K562 (cell line): ENCODE data around the gene BPHL. TPM values are rescaled to one million over a fixed set of nuclear protein-coding genes. Genes with fewer than 3 reads are reported as not detected.

ENCODE experiments used
- GABPB2 ChIP-seq: fragments of 250-450 bp; sonication (Bioruptor Pico); conservative IDR thresholded peaks from 2 replicates; pipeline ENCODE4 v1.5.1; 2021; ENCODE audit warnings: mild to moderate bottlenecking
- HDAC3 ChIP-seq: fragments of 450-650 bp; IDR thresholded peaks from 2 replicates; pipeline ENCODE4 v1.6.1; 2018; ENCODE audit warnings: borderline replicate concordance, mild to moderate bottlenecking, moderate library complexity; ENCODE audit not compliant: partially characterized antibody
- JUNB ChIP-seq: fragments of 450-650 bp; formaldehyde crosslinking; conservative IDR thresholded peaks from 2 replicates; pipeline ENCODE4 v1.4.0; 2020; ENCODE audit warnings: mild to moderate bottlenecking
- KDM5B ChIP-seq: fragments of 200-600 bp; sonication (generic); IDR thresholded peaks from 2 replicates; pipeline ENCODE4 v1.6.1; 2012; ENCODE audit warnings: low read depth, mild to moderate bottlenecking, moderate library complexity, low read length, control low read depth, inconsistent platforms; ENCODE audit not compliant: insufficient replicate concordance
- MAFK ChIP-seq: IDR thresholded peaks from 2 replicates; pipeline ENCODE4 v1.6.1; 2011; ENCODE audit warnings: low read length, improper control_type of control experiment
- MECOM ChIP-seq: fragments of 250-450 bp; sonication (Bioruptor Pico); IDR thresholded peaks from 2 replicates; pipeline ENCODE4 v1.8.0; 2022; ENCODE audit warnings: inconsistent platforms
- MEIS2 ChIP-seq: fragments of 450-650 bp; IDR thresholded peaks from 2 replicates; pipeline ENCODE4 v1.6.1; 2014; ENCODE audit warnings: mild to moderate bottlenecking; ENCODE audit not compliant: partially characterized antibody
- MTA1 ChIP-seq: fragments of 450-650 bp; IDR thresholded peaks from 2 replicates; pipeline ENCODE4 v1.6.1; 2017; ENCODE audit warnings: borderline replicate concordance
- MTA3 ChIP-seq: fragments of 450-650 bp; formaldehyde crosslinking; IDR thresholded peaks from 2 replicates; pipeline ENCODE4 v1.6.1; 2017; ENCODE audit warnings: mild to moderate bottlenecking, borderline replicate concordance
- PHB2 ChIP-seq: fragments of 450-650 bp; IDR thresholded peaks from 2 replicates; pipeline ENCODE4 v1.6.1; 2017; ENCODE audit warnings: low read depth
- POLR2B ChIP-seq: fragments of 450-650 bp; IDR thresholded peaks from 2 replicates; pipeline ENCODE4 v1.6.1; 2018; ENCODE audit warnings: low read depth; ENCODE audit not compliant: partially characterized antibody
- SMARCA4 ChIP-seq: fragments of 450-650 bp; IDR thresholded peaks from 2 replicates; pipeline ENCODE4 v1.6.1; 2016
- SRF ChIP-seq, 2 experiments: fragments of 250-450, 450-650 bp in 1 of 2; sonication (Bioruptor Pico) in 1 of 2; sonication (generic) in 1 of 2; formaldehyde crosslinking; IDR thresholded peaks; 2 replicates each; pipeline versions ENCODE4 v1.5.0 to v1.5.1; 2020 to 2022; ENCODE audit warnings: mild to moderate bottlenecking in 1 of 2, missing genetic modification reagents in 1 of 2
- ZNF133 ChIP-seq: fragments of 250-450 bp; sonication (Bioruptor Pico); IDR thresholded peaks from 2 replicates; pipeline ENCODE4 v1.4.0; 2020; ENCODE audit warnings: mild to moderate bottlenecking
- polyA plus RNA-seq, 8 experiments: library from polyadenylated mRNA; depleted of rRNA in 4 of 8; stranded (reverse) in 5 of 8; unstranded in 3 of 8; fragments of >200 nt; fragmentation: Nextera tagmentation in 2 of 8; fragmentation: Illumina TruSeq in 1 of 8; extraction: Ambion mirVana in 2 of 8; extraction: Trizol in 1 of 8; gene quantifications; 2 replicates each; pipeline versions ENCODE4 v1.2.1 to v1.2.3, GENCODE V29; 2011 to 2014; ENCODE audit warnings: inconsistent platforms in 1 of 8, missing spikeins in 1 of 8
- total RNA-seq, 7 experiments: library from RNA; depleted of rRNA in 6 of 7; stranded (reverse); fragments of >200 nt in 6 of 7; fragmentation: Illumina TruSeq in 2 of 7; extraction: Trizol in 2 of 7; gene quantifications; 2 replicates each; pipeline versions ENCODE4 v1.2.1 to v1.2.3, GENCODE V29; 2011 to 2021; ENCODE audit warnings: low replicate concordance in 1 of 7
- TF ChIP-seq, protein P1 (sequence below): fragments of 250-450 bp; sonication (Bioruptor Pico); IDR thresholded peaks from 2 replicates; pipeline ENCODE4 v1.8.0; 2022; ENCODE audit warnings: moderate library complexity, mild to moderate bottlenecking, inconsistent platforms
- TF ChIP-seq, protein P2 (sequence below): sonication (generic); formaldehyde crosslinking; IDR thresholded peaks from 2 replicates; pipeline ENCODE4 v1.8.0; 2023; ENCODE audit warnings: mild to moderate bottlenecking, missing genetic modification reagents
- TF ChIP-seq, protein P3 (sequence below), 2 experiments: fragments of 450-650 bp in 1 of 2; sonication (generic) in 1 of 2; formaldehyde crosslinking in 1 of 2; IDR thresholded peaks in 1 of 2; conservative IDR thresholded peaks in 1 of 2; 2 replicates each; pipeline versions ENCODE4 v1.6.1 to v1.8.1; 2016 to 2023; ENCODE audit warnings: mild to moderate bottlenecking in 2 of 2, moderate library complexity in 2 of 2, inconsistent platforms in 1 of 2, missing genetic modification reagents in 1 of 2
- TF ChIP-seq, protein P4 (sequence below): fragments of 250-450 bp; sonication (Bioruptor Pico); IDR thresholded peaks from 2 replicates; pipeline ENCODE4 v1.4.0; 2020
- TF ChIP-seq, protein P5 (sequence below): sonication (generic); IDR thresholded peaks from 2 replicates; pipeline ENCODE4 v1.6.1; 2016

Gene BPHL
- total and polyA plus RNA-seq, 9 of the 15 experiments (the other 6 are each of a cell fraction or from before 2014, with no cell fraction given): 3.5 to 17.4 (median 8.2) TPM

DNA sequence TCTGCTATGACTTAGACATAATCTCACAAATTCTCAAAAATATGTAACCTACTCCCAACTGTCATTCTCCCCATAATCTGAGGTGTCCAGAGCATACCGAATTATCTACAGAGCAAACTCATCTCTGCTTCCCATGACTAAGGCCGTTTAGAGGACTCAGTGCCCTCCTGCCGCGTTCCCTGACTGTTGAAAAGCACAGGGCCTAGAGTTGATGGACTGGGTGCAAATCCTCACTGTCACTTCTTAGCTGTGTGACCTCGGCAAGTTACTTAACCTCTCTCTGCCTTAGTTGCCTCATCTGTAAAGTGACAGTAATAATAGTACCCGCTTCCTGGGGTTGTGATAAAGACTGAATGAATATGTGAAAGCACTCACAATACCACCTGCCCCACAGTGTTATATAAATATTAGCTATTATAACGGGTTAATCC, 43.6 kb downstream of the BPHL start (continued):
- TF ChIP-seq KDM5B (peak; percentile 21), SRF (CRISPR knock-in tag; IDR thresholded peaks at IDR 0.05) (no peak), JUNB (0 out of 2 replicates have a peak, but pooled peaks have one; percentile 24), MAFK (peak; percentile 77), HDAC3 (peak; percentile 33), MEIS2 (peak; percentile 60), MECOM (CRISPR knock-in tag) (peak; percentile 86), POLR2B (peak; percentile 41), MTA1 (peak; percentile 33; the same call in 1 of the 2 replicates), MTA3 (0 out of 2 replicates have a peak, but pooled peaks have one; percentile 7), GABPB2 (CRISPR knock-in tag) (0 out of 2 replicates have a peak, but pooled peaks have one; percentile 21), PHB2 (peak; percentile 44; the same call in 1 of the 2 replicates), SMARCA4 (peak; percentile 69; the same call in 1 of the 2 replicates), ZNF133 (CRISPR knock-in tag) (no peak)
- TF ChIP-seq, protein P1, sequence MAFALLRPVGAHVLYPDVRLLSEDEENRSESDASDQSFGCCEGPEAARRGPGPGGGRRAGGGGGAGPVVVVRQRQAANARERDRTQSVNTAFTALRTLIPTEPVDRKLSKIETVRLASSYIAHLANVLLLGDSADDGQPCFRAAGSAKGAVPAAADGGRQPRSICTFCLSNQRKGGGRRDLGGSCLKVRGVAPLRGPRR: peak; percentile 32; the same call in 1 of the 2 replicates
- TF ChIP-seq, protein P2, sequence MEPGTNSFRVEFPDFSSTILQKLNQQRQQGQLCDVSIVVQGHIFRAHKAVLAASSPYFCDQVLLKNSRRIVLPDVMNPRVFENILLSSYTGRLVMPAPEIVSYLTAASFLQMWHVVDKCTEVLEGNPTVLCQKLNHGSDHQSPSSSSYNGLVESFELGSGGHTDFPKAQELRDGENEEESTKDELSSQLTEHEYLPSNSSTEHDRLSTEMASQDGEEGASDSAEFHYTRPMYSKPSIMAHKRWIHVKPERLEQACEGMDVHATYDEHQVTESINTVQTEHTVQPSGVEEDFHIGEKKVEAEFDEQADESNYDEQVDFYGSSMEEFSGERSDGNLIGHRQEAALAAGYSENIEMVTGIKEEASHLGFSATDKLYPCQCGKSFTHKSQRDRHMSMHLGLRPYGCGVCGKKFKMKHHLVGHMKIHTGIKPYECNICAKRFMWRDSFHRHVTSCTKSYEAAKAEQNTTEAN (CRISPR knock-in tag): no peak
- TF ChIP-seq, protein P3, sequence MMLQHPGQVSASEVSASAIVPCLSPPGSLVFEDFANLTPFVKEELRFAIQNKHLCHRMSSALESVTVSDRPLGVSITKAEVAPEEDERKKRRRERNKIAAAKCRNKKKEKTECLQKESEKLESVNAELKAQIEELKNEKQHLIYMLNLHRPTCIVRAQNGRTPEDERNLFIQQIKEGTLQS (IDR thresholded peaks at IDR 0.05): peak; percentile 48; the same call in 1 of the 2 replicates
- TF ChIP-seq, protein P3 (CRISPR knock-in tag; conservative IDR thresholded peaks at IDR 0.05): no peak
- TF ChIP-seq, protein P4, sequence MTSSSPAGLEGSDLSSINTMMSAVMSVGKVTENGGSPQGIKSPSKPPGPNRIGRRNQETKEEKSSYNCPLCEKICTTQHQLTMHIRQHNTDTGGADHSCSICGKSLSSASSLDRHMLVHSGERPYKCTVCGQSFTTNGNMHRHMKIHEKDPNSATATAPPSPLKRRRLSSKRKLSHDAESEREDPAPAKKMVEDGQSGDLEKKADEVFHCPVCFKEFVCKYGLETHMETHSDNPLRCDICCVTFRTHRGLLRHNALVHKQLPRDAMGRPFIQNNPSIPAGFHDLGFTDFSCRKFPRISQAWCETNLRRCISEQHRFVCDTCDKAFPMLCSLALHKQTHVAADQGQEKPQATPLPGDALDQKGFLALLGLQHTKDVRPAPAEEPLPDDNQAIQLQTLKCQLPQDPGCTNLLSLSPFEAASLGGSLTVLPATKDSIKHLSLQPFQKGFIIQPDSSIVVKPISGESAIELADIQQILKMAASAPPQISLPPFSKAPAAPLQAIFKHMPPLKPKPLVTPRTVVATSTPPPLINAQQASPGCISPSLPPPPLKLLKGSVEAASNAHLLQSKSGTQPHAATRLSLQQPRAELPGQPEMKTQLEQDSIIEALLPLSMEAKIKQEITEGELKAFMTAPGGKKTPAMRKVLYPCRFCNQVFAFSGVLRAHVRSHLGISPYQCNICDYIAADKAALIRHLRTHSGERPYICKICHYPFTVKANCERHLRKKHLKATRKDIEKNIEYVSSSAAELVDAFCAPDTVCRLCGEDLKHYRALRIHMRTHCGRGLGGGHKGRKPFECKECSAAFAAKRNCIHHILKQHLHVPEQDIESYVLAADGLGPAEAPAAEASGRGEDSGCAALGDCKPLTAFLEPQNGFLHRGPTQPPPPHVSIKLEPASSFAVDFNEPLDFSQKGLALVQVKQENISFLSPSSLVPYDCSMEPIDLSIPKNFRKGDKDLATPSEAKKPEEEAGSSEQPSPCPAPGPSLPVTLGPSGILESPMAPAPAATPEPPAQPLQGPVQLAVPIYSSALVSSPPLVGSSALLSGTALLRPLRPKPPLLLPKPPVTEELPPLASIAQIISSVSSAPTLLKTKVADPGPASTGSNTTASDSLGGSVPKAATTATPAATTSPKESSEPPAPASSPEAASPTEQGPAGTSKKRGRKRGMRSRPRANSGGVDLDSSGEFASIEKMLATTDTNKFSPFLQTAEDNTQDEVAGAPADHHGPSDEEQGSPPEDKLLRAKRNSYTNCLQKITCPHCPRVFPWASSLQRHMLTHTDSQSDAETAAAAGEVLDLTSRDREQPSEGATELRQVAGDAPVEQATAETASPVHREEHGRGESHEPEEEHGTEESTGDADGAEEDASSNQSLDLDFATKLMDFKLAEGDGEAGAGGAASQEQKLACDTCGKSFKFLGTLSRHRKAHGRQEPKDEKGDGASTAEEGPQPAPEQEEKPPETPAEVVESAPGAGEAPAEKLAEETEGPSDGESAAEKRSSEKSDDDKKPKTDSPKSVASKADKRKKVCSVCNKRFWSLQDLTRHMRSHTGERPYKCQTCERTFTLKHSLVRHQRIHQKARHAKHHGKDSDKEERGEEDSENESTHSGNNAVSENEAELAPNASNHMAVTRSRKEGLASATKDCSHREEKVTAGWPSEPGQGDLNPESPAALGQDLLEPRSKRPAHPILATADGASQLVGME (CRISPR knock-in tag): 0 out of 2 replicates have a peak, but pooled peaks have one; percentile 45
- TF ChIP-seq, protein P5, sequence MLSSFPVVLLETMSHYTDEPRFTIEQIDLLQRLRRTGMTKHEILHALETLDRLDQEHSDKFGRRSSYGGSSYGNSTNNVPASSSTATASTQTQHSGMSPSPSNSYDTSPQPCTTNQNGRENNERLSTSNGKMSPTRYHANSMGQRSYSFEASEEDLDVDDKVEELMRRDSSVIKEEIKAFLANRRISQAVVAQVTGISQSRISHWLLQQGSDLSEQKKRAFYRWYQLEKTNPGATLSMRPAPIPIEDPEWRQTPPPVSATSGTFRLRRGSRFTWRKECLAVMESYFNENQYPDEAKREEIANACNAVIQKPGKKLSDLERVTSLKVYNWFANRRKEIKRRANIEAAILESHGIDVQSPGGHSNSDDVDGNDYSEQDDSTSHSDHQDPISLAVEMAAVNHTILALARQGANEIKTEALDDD: 0 out of 2 replicates have a peak, but pooled peaks have one; percentile 38
